Hematopoietic multipotent progenitor cell (in vitro differentiated cells): ENCODE measurements around the gene COG5. TPM values are rescaled to one million over a fixed set of nuclear protein-coding genes. Genes with fewer than 3 reads are reported as not detected.

ENCODE experiments used
- DNase-seq, 3 donors: peaks; one replicate each; pipeline ENCODE4 v3.0.0-alpha.2; 2011 to 2015; ENCODE audit warnings: low read depth in 2 of 3, low spot score in 2 of 3
- total RNA-seq: library from RNA; depleted of rRNA; stranded (reverse); fragments of >200 nt; gene quantifications from one replicate; pipeline ENCODE4 v1.2.3, GENCODE V29; 2012

Gene COG5
- total RNA-seq: 15.1 TPM

GRCh38 chr7:107563775-107564552 lies at the start of gene COG5, which contains the start of gene DUS4L:
Gene COG5, minus strand, starts transcription at chr7:107563920. Its CDS starts 24 bp downstream, at chr7:107563896.
Gene DUS4L, plus strand, starts transcription at chr7:107563971. Its CDS starts 3,100 bp downstream, at chr7:107567071.
- peak; percentile 82 to 85 (median 84) for DNase-seq

- no peak for DNase-seq
These were observed 49.7 kb upstream of the COG5 start for GRCh38 chr7:107613439-107613838.

- no peak for DNase-seq
These were observed 46.6 kb upstream of the COG5 start for GRCh38 chr7:107610323-107610722.

- DNase-seq: no peak
These were observed 46.1 kb upstream of the COG5 start for GRCh38 chr7:107609811-107610261.

GRCh38 chr7:107606303-107606702 lies 42.6 kb upstream of the COG5 start:
- no peak for DNase-seq

- no peak for DNase-seq
These were observed 41.6 kb upstream of the COG5 start for GRCh38 chr7:107605218-107605815.

- no peak for DNase-seq
These were observed 37.1 kb upstream of the COG5 start for GRCh38 chr7:107600816-107601215.

GRCh38 chr7:107599262-107599661 lies 35.5 kb upstream of the COG5 start:
- no peak for DNase-seq

GRCh38 chr7:107597953-107598352 lies 34.2 kb upstream of the COG5 start:
- no peak for DNase-seq

- DNase-seq: no peak
These were observed 33.8 kb upstream of the COG5 start for GRCh38 chr7:107597582-107597916.

GRCh38 chr7:107596881-107597581 lies 33.3 kb upstream of the COG5 start:
- no peak for DNase-seq

GRCh38 chr7:107594961-107595737 lies 31.4 kb upstream of the COG5 start:
- no peak for DNase-seq

- no peak for DNase-seq
These were observed 29.3 kb upstream of the COG5 start for GRCh38 chr7:107593025-107593410.

GRCh38 chr7:107592361-107593024 lies 28.8 kb upstream of the COG5 start:
- DNase-seq: no peak

GRCh38 chr7:107591421-107591820 lies 27.7 kb upstream of the COG5 start:
- no peak for DNase-seq

GRCh38 chr7:107588529-107589130 lies 24.9 kb upstream of the COG5 start:
- DNase-seq: no peak

- no peak for DNase-seq
These were observed 21.0 kb upstream of the COG5 start for GRCh38 chr7:107584716-107585115.

GRCh38 chr7:107582875-107583274 lies 19.2 kb upstream of the COG5 start:
- DNase-seq: no peak

- DNase-seq: no peak
These were observed 17.8 kb upstream of the COG5 start for GRCh38 chr7:107581387-107582013.
